Hypothalamus (tissue), 51 donors: ENCODE data around the gene CRYGC.

Experiments
- DNase-seq, 51 donors: peaks; one replicate each; lab custom pipeline; 2025; lab: John Stamatoyannopoulos, UW

CRYGC gene

GRCh38 chr2:208129744-208130711 is at the start of gene CRYGC:
TSS of gene CRYGC (minus strand) at chr2:208129828. CDS start at chr2:208129792, 36 bp downstream.
- DNase-seq = no peak

- no peak for DNase-seq
Measured at GRCh38 chr2:208179028-208179609, 49.5 kb upstream of the CRYGC start.

GRCh38 chr2:208175840-208176153 is 46.2 kb upstream of the CRYGC start:
- DNase-seq = peak in 3 of 51 donors; percentile 6 to 7 (median 7)

- DNase-seq = peak in 47 of 51 donors; percentile 6 to 87 (median 57)
Measured at GRCh38 chr2:208175069-208175839, 45.6 kb upstream of the CRYGC start.

- DNase-seq = no peak
Measured at GRCh38 chr2:208174144-208174543, 44.5 kb upstream of the CRYGC start.

GRCh38 chr2:208172125-208172524 is 42.5 kb upstream of the CRYGC start:
- DNase-seq = no peak

- DNase-seq = peak in 1 of 51 donors; percentile 14
Measured at GRCh38 chr2:208164951-208165755, 35.5 kb upstream of the CRYGC start.

GRCh38 chr2:208163489-208163888 is 33.9 kb upstream of the CRYGC start, which contains the start of gene CRYGA:
TSS of gene CRYGA (minus strand) at chr2:208163589. CDS start at chr2:208163556, 33 bp downstream.
- no peak for DNase-seq

GRCh38 chr2:208156439-208156838 is 26.8 kb upstream of the CRYGC start:
- DNase-seq = no peak

- no peak for DNase-seq
Measured at GRCh38 chr2:208153156-208153555, 23.5 kb upstream of the CRYGC start.

GRCh38 chr2:208150956-208151355 is 21.3 kb upstream of the CRYGC start:
- DNase-seq = no peak

GRCh38 chr2:208150094-208150493 is 20.5 kb upstream of the CRYGC start:
- no peak for DNase-seq

- DNase-seq = no peak
Measured at GRCh38 chr2:208148803-208149202, 19.2 kb upstream of the CRYGC start.

GRCh38 chr2:208147759-208148158 is 18.1 kb upstream of the CRYGC start:
- no peak for DNase-seq

- DNase-seq = no peak
Measured at GRCh38 chr2:208147008-208147407, 17.4 kb upstream of the CRYGC start.

GRCh38 chr2:208146006-208146405 is 16.4 kb upstream of the CRYGC start, which contains the start of gene CRYGB:
TSS of gene CRYGB (minus strand) at chr2:208146158. CDS start at chr2:208146120, 38 bp downstream.
- no peak for DNase-seq

- DNase-seq = no peak
Measured at GRCh38 chr2:208142925-208143799, 13.5 kb upstream of the CRYGC start.

- DNase-seq = peak in 1 of 51 donors; percentile 14
Measured at GRCh38 chr2:208142240-208142924, 12.8 kb upstream of the CRYGC start.

GRCh38 chr2:208139447-208139846 is 9.8 kb upstream of the CRYGC start:
- DNase-seq = no peak
